Ovary (tissue), 9 donors: ENCODE measurements around the gene ZNF337. TPM values are rescaled to one million over a fixed set of nuclear protein-coding genes. Genes with fewer than 3 reads are reported as not detected.
A peak's percentile ranks its signal among the peaks of the same experiment; 100 is the strongest.

Experiments
- DNase-seq, 5 donors: peaks; one replicate each; pipeline ENCODE4 v3.0.0-alpha.2; 2019 to 2020
- H3K27ac ChIP-seq, 2 donors: fragments of 200-600 bp; one replicate each; pipeline versions ENCODE4 v1.5.1 to v1.8.0; 2019 to 2022
- H3K27me3 ChIP-seq: fragments of 200-600 bp; one replicate; pipeline ENCODE4 v1.8.0; 2022
- H3K36me3 ChIP-seq: fragments of 200-600 bp; sonication (generic); one replicate; pipeline ENCODE4 v1.5.1; 2019
- H3K4me1 ChIP-seq: one replicate; pipeline ENCODE4 v1.8.1; 2013; ENCODE audit warnings: mild to moderate bottlenecking, moderate library complexity; ENCODE audit not compliant: insufficient read depth
- H3K4me3 ChIP-seq: fragments of 200-600 bp; sonication (generic); one replicate; pipeline ENCODE4 v1.5.1; 2017
- H3K9me3 ChIP-seq, 2 donors: fragments of 200-600 bp in 1 of 2; sonication (generic) in 1 of 2; one replicate each; pipeline versions ENCODE4 v1.5.1 to v1.8.1; 2013 to 2019; ENCODE audit warnings: mild to moderate bottlenecking in 1 of 2, moderate library complexity in 1 of 2
- EP300 ChIP-seq: sonication (generic); formaldehyde crosslinking; IDR thresholded peaks from one replicate; pipeline ENCODE4 v1.6.1; 2017; ENCODE audit warnings: antibody characterized with exemption
- POLR2A ChIP-seq: fragments of 450-650 bp; IDR thresholded peaks from one replicate; pipeline ENCODE4 v1.6.1; 2017; ENCODE audit warnings: antibody characterized with exemption, mild to moderate bottlenecking, moderate library complexity
- WGBS, 3 donors: extraction: QIAGEN DNeasy Blood & Tissue Kit in 1 of 3; methylation state at CpG; one replicate each; pipeline versions ENCODE4 v1.1.5 to v1.1.7; 2013 to 2017; 5-methylcytosine and 5-hydroxymethylcytosine counted together
- intact Hi-C, 4 donors: fragments of 100-400 bp; cut with DNase I; formaldehyde crosslinking; loops; one replicate each; pipeline versions ENCODE4 v1.11.0 to v1.15.1; 2022 to 2023
- polyA plus RNA-seq, 2 donors: library from polyadenylated mRNA; stranded (reverse); fragments of 200-250 nt in 1 of 2; fragments of 350-450 nt in 1 of 2; fragmentation: Illumina TruSeq in 1 of 2; extraction: RNeasy Lipid Tissue Mini Kit (QIAGEN cat#74804) in 1 of 2; gene quantifications; one replicate each; pipeline ENCODE4 v1.2.3, GENCODE V29; 2013 to 2014
- small RNA-seq: library from RNA; depleted of rRNA; stranded (forward); fragments of <200 nt; gene quantifications from one replicate; pipeline ENCODE3, GENCODE V24; 2016
- total RNA-seq, 7 donors: library from RNA; depleted of rRNA in 2 of 7; stranded (reverse); fragments of >200 nt in 2 of 7; fragmentation: NEBNext Ultra II Directional in 3 of 7; extraction: Animal tissue kit (Norgen Biotek cat#: 25700) in 3 of 7; gene quantifications; one replicate each; pipeline versions ENCODE4 v1.1.0 to v1.2.4, GENCODE V29; 2016 to 2023
- TF ChIP-seq, protein P1 (sequence below), 3 donors: fragments of 450-650 bp in 2 of 3; fragments of 200-600 bp in 1 of 3; IDR thresholded peaks; one replicate each; pipeline versions ENCODE4 v1.5.1 to v1.8.0; 2016 to 2022; ENCODE audit warnings: antibody characterized with exemption in 3 of 3, mild to moderate bottlenecking in 1 of 3
- donor health status: DM: no; HTN: no; CAD: no; lungs with moderate emphysema.
- donor health status: DM: no; HTN: no; CAD: no.
- donor health status: Bipolar disorder and iron deficiency.
- donor health status: DM: yes; HTN: yes; CAD: no.
- donor health status: DM: no; HTN: no; CAD: no.
- donor health status: DM: yes; HTN: yes; CAD: no.

The ZNF337 gene
- total and polyA plus RNA-seq, 9 donors: 16.5 to 29.5 (median 23.0) TPM

DNA sequence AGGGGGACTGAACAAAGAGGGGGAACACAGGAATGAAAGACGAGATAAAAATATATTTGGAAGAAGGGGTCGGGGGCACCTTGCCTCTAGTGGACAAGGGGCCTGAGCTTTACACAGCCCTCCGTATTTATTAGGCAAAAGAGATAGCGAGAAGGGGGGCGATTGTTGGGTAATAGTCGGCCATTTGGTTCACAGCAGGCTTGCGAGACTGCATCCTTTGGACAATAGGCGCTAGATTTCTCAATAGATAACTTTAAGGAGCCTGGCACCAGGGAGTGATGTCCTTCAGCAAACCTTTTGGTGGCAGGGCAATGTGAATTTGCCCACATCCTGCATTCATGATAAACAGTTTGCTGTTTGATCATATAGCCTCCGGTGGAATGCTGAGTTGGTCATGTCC, 69.9 kb downstream of the ZNF337 start:
- Histone ChIP-seq H3K4me1 (peaks cover 6% of the 10 kb centered on the region), H3K27me3 (no peaks in the 10 kb centered on the region), H3K9me3 (no peaks in the 10 kb centered on the region), H3K4me3 (no peak overlapping the region), H3K27ac (no peak overlapping the region), H3K36me3 (no peaks in the 10 kb centered on the region)
- intact Hi-C loops: loop anchor here in 1 of 4 donors (10.0 kb wide), 1 partner anchor 68 kb away; the partner anchor contains the start of gene ZNF337
- DNase-seq: no peak
- TF ChIP-seq EP300 (no peak), POLR2A (no peak)
- TF ChIP-seq, protein P1, sequence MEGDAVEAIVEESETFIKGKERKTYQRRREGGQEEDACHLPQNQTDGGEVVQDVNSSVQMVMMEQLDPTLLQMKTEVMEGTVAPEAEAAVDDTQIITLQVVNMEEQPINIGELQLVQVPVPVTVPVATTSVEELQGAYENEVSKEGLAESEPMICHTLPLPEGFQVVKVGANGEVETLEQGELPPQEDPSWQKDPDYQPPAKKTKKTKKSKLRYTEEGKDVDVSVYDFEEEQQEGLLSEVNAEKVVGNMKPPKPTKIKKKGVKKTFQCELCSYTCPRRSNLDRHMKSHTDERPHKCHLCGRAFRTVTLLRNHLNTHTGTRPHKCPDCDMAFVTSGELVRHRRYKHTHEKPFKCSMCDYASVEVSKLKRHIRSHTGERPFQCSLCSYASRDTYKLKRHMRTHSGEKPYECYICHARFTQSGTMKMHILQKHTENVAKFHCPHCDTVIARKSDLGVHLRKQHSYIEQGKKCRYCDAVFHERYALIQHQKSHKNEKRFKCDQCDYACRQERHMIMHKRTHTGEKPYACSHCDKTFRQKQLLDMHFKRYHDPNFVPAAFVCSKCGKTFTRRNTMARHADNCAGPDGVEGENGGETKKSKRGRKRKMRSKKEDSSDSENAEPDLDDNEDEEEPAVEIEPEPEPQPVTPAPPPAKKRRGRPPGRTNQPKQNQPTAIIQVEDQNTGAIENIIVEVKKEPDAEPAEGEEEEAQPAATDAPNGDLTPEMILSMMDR (IDR thresholded peaks at IDR 0.05): no peak
- 67 to 74% (median 70%) methylated on average over 9 of the region's 9 CpGs for WGBS, 3 donors

DNA sequence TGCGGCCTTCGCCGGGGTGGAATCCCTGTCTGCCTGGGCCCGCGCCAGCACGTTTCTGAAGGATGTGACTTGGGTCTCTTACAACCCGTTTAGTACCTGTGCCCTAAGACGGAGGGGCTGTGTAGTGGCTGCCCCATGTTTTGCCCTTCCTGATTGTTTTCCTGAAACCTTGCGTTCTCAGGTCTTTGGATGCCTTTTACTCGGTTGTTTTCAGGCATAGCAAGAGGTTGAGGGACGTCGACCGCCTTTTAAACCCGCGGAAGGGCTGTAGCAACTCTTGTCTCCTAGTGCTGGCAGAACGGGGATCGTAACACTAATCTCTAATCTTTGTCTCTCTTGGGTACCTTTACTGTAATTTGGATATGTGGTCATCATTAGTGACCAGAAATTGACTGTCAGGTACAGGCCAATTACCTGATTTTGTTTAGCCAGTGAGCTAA, 72.1 kb downstream of the ZNF337 start:
- H3K36me3 ChIP-seq: no peaks in the 10 kb centered on the region
- 27 to 33% (median 32%) methylated on average over 17 of the region's 17 CpGs for WGBS, 3 donors
- H3K4me1 ChIP-seq: peaks cover 6% of the 10 kb centered on the region
- no peaks in the 10 kb centered on the region for H3K9me3 ChIP-seq
- intact Hi-C loops: loop anchor here in 1 of 4 donors (10.0 kb wide), 1 partner anchor 70 kb away; the partner anchor contains the start of gene ZNF337
- TF ChIP-seq, protein P1 (IDR thresholded peaks at IDR 0.05): no peak
- no peak for TF ChIP-seq POLR2A
- no peak for TF ChIP-seq EP300
- peak overlapping the region; percentile 82 for H3K4me3 ChIP-seq
- H3K27me3 ChIP-seq: no peaks in the 10 kb centered on the region
- peak in 1 of 5 donors; percentile 62 for DNase-seq
- H3K27ac ChIP-seq: peak overlapping the region; percentile 81 to 85

Small RNA genes lying within 50 kb of the gene (small RNA-seq; reads per million reads assigned to genes)
- gene RN7SL594P: not detected

Other genes with a start within 250 kb of the ZNF337 start
- 10 to 100 TPM; 10.1 to 33.3 (median 20.7) TPM for gene NINL, start 111.3 kb downstream of the ZNF337 start, total RNA-seq
- 10 to 100 TPM; 14.3 to 17.4 TPM for gene NINL, start 111.3 kb downstream of the ZNF337 start, polyA plus RNA-seq
- gene NANP, start 72.8 kb downstream of the ZNF337 start, total RNA-seq: 1 to 10 TPM; 2.9 to 8.1 (median 5.2) TPM
- gene NANP, start 72.8 kb downstream of the ZNF337 start, polyA plus RNA-seq: 1 to 10 TPM; 1.9 to 3.7 TPM